ENCODE measurements around the gene OR10A4.

DNA sequence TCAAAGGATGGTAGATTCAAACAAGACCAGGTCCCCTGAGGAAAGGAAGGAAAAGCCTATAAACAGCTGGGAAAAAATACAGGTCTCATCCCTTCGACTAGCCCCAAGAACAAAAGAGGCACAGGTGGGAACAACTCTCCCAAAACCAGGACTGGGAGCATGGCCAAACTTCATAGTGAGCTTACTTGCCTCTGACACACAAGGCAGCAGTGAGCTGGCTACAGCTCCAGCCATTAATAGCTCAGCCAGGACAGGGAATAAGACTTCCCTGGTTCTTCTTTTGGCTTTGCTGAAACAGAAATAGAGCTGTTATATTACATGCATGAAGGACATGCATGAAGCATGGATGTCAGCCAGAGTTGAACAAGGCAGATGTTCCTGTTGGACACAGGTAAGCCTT is 13.5 kb upstream of the OR10A4 start, which contains the start of gene OR10A2:
- TF ChIP-seq, protein P1, sequence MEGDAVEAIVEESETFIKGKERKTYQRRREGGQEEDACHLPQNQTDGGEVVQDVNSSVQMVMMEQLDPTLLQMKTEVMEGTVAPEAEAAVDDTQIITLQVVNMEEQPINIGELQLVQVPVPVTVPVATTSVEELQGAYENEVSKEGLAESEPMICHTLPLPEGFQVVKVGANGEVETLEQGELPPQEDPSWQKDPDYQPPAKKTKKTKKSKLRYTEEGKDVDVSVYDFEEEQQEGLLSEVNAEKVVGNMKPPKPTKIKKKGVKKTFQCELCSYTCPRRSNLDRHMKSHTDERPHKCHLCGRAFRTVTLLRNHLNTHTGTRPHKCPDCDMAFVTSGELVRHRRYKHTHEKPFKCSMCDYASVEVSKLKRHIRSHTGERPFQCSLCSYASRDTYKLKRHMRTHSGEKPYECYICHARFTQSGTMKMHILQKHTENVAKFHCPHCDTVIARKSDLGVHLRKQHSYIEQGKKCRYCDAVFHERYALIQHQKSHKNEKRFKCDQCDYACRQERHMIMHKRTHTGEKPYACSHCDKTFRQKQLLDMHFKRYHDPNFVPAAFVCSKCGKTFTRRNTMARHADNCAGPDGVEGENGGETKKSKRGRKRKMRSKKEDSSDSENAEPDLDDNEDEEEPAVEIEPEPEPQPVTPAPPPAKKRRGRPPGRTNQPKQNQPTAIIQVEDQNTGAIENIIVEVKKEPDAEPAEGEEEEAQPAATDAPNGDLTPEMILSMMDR (IDR thresholded peaks at IDR 0.05; ENCODE audit: low read length), result no peak
- no peak for TF ChIP-seq EZH2 (optimal IDR thresholded peaks at IDR 0.05; ENCODE audit: low read depth, low read length)
